ENCODE measurements around the gene KDM4D.
"Not testable (repeated sequence)": the region's sequence is repeated elsewhere in the genome, so short reads cannot be mapped to it uniquely, and the experiment has no call there.

Gene KDM4D

GRCh38 chr11:94928117-94928990 is 45.2 kb upstream of the KDM4D start:
- no peak overlapping the region for H3K4me3 ChIP-seq (ENCODE audit: low read depth, low read length)
- no peak for TF ChIP-seq CTCF (IDR thresholded peaks at IDR 0.05; ENCODE audit: borderline replicate concordance, insufficient read depth, low read depth, low read length)

GRCh38 chr11:94932072-94932471 is 41.4 kb upstream of the KDM4D start:
- not testable (repeated sequence) for H3K4me3 ChIP-seq (ENCODE audit: low read depth, low read length)

- TF ChIP-seq CTCF (IDR thresholded peaks at IDR 0.05; ENCODE audit: borderline replicate concordance, insufficient read depth, low read depth, low read length) = no peak
- H3K4me3 ChIP-seq (ENCODE audit: low read depth, low read length) = no peak overlapping the region
These were observed 41.0 kb upstream of the KDM4D start for GRCh38 chr11:94932503-94932902.

GRCh38 chr11:94933223-94934130 is 40.0 kb upstream of the KDM4D start:
- H3K4me3 ChIP-seq (ENCODE audit: low read depth, low read length) = no peak overlapping the region

GRCh38 chr11:94934362-94934761 is 39.1 kb upstream of the KDM4D start:
- no peak for TF ChIP-seq CTCF (IDR thresholded peaks at IDR 0.05; ENCODE audit: borderline replicate concordance, insufficient read depth, low read depth, low read length)
- no peak overlapping the region for H3K4me3 ChIP-seq (ENCODE audit: low read depth, low read length)

More at GRCh38 chr11:94933223-94934130, 40.0 kb upstream of the KDM4D start:
- TF ChIP-seq CTCF (IDR thresholded peaks at IDR 0.05; ENCODE audit: borderline replicate concordance, insufficient read depth, low read depth, low read length) = no peak

GRCh38 chr11:94934846-94935245 is 38.7 kb upstream of the KDM4D start:
- H3K4me3 ChIP-seq (ENCODE audit: low read depth, low read length) = no peak overlapping the region
- TF ChIP-seq CTCF (IDR thresholded peaks at IDR 0.05; ENCODE audit: borderline replicate concordance, insufficient read depth, low read depth, low read length) = no peak
